HCT116 (cell line): ENCODE data around the gene ANXA4. TPM values are rescaled to one million over a fixed set of nuclear protein-coding genes. Genes with fewer than 3 reads are reported as not detected.

Source experiments
- ATAC-seq: fragments of 200-7000 bp; cut with Tn5 transposase; 2 replicates; pipeline ENCODE4 v1.9.1; 2020; ENCODE audit warnings: mild to moderate bottlenecking, moderate library complexity
- BruUV-seq: library from RNA; stranded (reverse); fragments of 400-500 nt; replicated peaks from 2 replicates; lab custom pipeline; 2021; lab: Mats Ljungman, UMichigan
- CTCF ChIA-PET: fragments of 300-600 bp; sonication (Branson Sonifier 250); formaldehyde crosslinking; loops from one replicate; lab custom pipeline; 2021; ENCODE audit warnings: antibody characterized with exemption; lab: Charles Lee
- POLR2A ChIA-PET: fragments of 300-600, 350-600 bp; sonication (Branson Sonifier 250); formaldehyde crosslinking; loops from one replicate; lab custom pipeline; 2021; ENCODE audit warnings: antibody characterized with exemption; lab: Charles Lee
- RAD21 ChIA-PET, 2 experiments: fragments of 300-600 bp; sonication (Branson Sonifier 250); formaldehyde crosslinking; loops; one replicate each; lab custom pipeline; 2023; ENCODE audit warnings: low total read pairs in 2 of 2; ENCODE audit not compliant: uncharacterized antibody in 2 of 2, unreplicated experiment in 2 of 2, low non-redundant PET in 1 of 2; lab: Charles Lee
- DNase-seq: peaks from one replicate; pipeline ENCODE4 v3.0.0-alpha.2; 2010; ENCODE audit warnings: low read depth, low spot score
- H2AFZ ChIP-seq: fragments of 200-600 bp; shearing (Covaris generic), sonication (generic); 2 replicates; pipeline ENCODE4 v1.6.1; 2017; ENCODE audit warnings: low read depth, mixed run types, mixed read lengths, antibody characterized with exemption, low read length; ENCODE audit not compliant: poor library complexity, severe bottlenecking
- H3K27ac ChIP-seq: 2 replicates; pipeline ENCODE4 v1.5.1; 2012; ENCODE audit warnings: low read depth, low read length
- H3K27me3 ChIP-seq: fragments of 200-600 bp; sonication (generic); 2 replicates; pipeline ENCODE4 v1.6.1; 2016; ENCODE audit warnings: mixed run types, low read length, mixed read lengths; ENCODE audit not compliant: insufficient read depth
- H3K36me3 ChIP-seq, 2 experiments: fragments of 200-500 bp in 1 of 2; fragments of 200-600 bp in 1 of 2; sonication (Bioruptor generic) in 1 of 2; sonication (generic) in 1 of 2; 2 replicates each; pipeline versions ENCODE4 v1.5.1 to v1.6.1; 2014 to 2016; ENCODE audit warnings: low read length in 2 of 2, inconsistent platforms in 1 of 2, mixed read lengths in 1 of 2, mixed run types in 1 of 2; ENCODE audit not compliant: insufficient read depth in 2 of 2, control insufficient read depth in 1 of 2
- H3K4me1 ChIP-seq, 2 experiments: fragments of 200-600 bp in 1 of 2; sonication (generic) in 1 of 2; 2 replicates each; pipeline versions ENCODE4 v1.5.1 to v1.6.1; 2012 to 2017; ENCODE audit warnings: low read length in 2 of 2, inconsistent platforms in 1 of 2, mild to moderate bottlenecking in 1 of 2, mixed read lengths in 1 of 2, mixed run types in 1 of 2, moderate library complexity in 1 of 2; ENCODE audit not compliant: insufficient read depth in 2 of 2, control insufficient read depth in 1 of 2
- H3K4me2 ChIP-seq: fragments of 200-600 bp; sonication (generic); 2 replicates; pipeline ENCODE4 v1.6.1; 2017; ENCODE audit warnings: mixed run types, low read length, mixed read lengths
- H3K4me3 ChIP-seq, 2 experiments: fragments of 200-600 bp in 1 of 2; sonication (generic) in 1 of 2; replicated peaks in 1 of 2; 2 replicates each; pipeline ENCODE4 v1.5.1; 2011 to 2016; ENCODE audit warnings: low read length in 2 of 2, control low read depth in 1 of 2, low read depth in 1 of 2, mild to moderate bottlenecking in 1 of 2, mixed read lengths in 1 of 2, mixed run types in 1 of 2
- H3K79me2 ChIP-seq: fragments of 200-600 bp; sonication (generic); 2 replicates; pipeline ENCODE4 v1.6.1; 2017; ENCODE audit warnings: mild to moderate bottlenecking, mixed run types, low read length, moderate library complexity, mixed read lengths; ENCODE audit not compliant: insufficient read depth
- H3K9ac ChIP-seq: fragments of 200-600 bp; sonication (generic); 2 replicates; pipeline ENCODE4 v1.6.1; 2016; ENCODE audit warnings: low read length, mixed read lengths
- H3K9me2 ChIP-seq: fragments of 200-600 bp; sonication (generic), shearing (Covaris generic); 2 replicates; pipeline ENCODE4 v1.6.1; 2017; ENCODE audit warnings: mixed run types, mild to moderate bottlenecking, moderate library complexity; ENCODE audit not compliant: insufficient read depth
- H3K9me3 ChIP-seq, 2 experiments: fragments of 200-500 bp in 1 of 2; fragments of 200-600 bp in 1 of 2; sonication (Bioruptor generic) in 1 of 2; sonication (generic) in 1 of 2; 2 replicates each; pipeline ENCODE4 v1.6.1; 2014 to 2017; ENCODE audit warnings: low read length in 2 of 2, mixed read lengths in 2 of 2, inconsistent platforms in 1 of 2, low read depth in 1 of 2, mild to moderate bottlenecking in 1 of 2, mixed run types in 1 of 2, moderate library complexity in 1 of 2; ENCODE audit not compliant: control insufficient read depth in 1 of 2, insufficient read depth in 1 of 2
- H4K20me1 ChIP-seq: fragments of 200-600 bp; sonication (generic), shearing (Covaris generic); 2 replicates; pipeline ENCODE4 v1.6.1; 2017; ENCODE audit warnings: mixed run types, mild to moderate bottlenecking, moderate library complexity; ENCODE audit not compliant: insufficient read depth
- CBX3 ChIP-seq: IDR thresholded peaks from 2 replicates; pipeline ENCODE4 v1.6.1; 2012; ENCODE audit warnings: low read depth
- CTCF ChIP-seq, 3 experiments: fragments of 200-600 bp in 1 of 3; sonication (generic) in 1 of 3; IDR thresholded peaks in 2 of 3; conservative IDR thresholded peaks in 1 of 3; 2 replicates each; pipeline ENCODE4 v1.5.1; 2012 to 2017; ENCODE audit warnings: low read depth in 2 of 3, low read length in 2 of 3, antibody characterized with exemption in 1 of 3, borderline replicate concordance in 1 of 3, control low read depth in 1 of 3, mild to moderate bottlenecking in 1 of 3, mixed read lengths in 1 of 3, mixed run types in 1 of 3, moderate library complexity in 1 of 3; ENCODE audit not compliant: insufficient read depth in 1 of 3
- ELF1 ChIP-seq: IDR thresholded peaks from 2 replicates; pipeline ENCODE4 v1.6.1; 2012; ENCODE audit warnings: low read depth, borderline replicate concordance
- EZH2 ChIP-seq: fragments of 200-600 bp; sonication (generic); IDR thresholded peaks from 2 replicates; pipeline ENCODE4 v1.6.1; 2017; ENCODE audit warnings: antibody characterized with exemption, mixed run types
- FOSL1 ChIP-seq: IDR thresholded peaks from 2 replicates; pipeline ENCODE4 v1.6.1; 2012; ENCODE audit warnings: low read depth
- JUND ChIP-seq: IDR thresholded peaks from 2 replicates; pipeline ENCODE4 v1.6.1; 2012
- MAX ChIP-seq: IDR thresholded peaks from 2 replicates; pipeline ENCODE4 v1.6.1; 2012
- POLR2A ChIP-seq: IDR thresholded peaks from 2 replicates; pipeline ENCODE4 v1.7.0; 2011; ENCODE audit warnings: borderline replicate concordance; ENCODE audit not compliant: insufficient read depth, insufficient read length; ENCODE audit errors: extremely low read depth
- RAD21 ChIP-seq: IDR thresholded peaks from 2 replicates; pipeline ENCODE4 v1.6.1; 2012; ENCODE audit warnings: low read depth, mild to moderate bottlenecking
- REST ChIP-seq: IDR thresholded peaks from 2 replicates; pipeline ENCODE4 v1.6.1; 2012; ENCODE audit warnings: low read depth
- SP1 ChIP-seq: IDR thresholded peaks from 2 replicates; pipeline ENCODE4 v1.6.1; 2012; ENCODE audit warnings: low read depth
- SRF ChIP-seq: IDR thresholded peaks from 2 replicates; pipeline ENCODE4 v1.6.1; 2012; ENCODE audit warnings: low read depth
- ZBTB33 ChIP-seq: IDR thresholded peaks from 2 replicates; pipeline ENCODE4 v1.6.1; 2011; ENCODE audit warnings: mild to moderate bottlenecking, low read length, moderate library complexity; ENCODE audit not compliant: insufficient replicate concordance; ENCODE audit errors: extremely low read depth
- intact Hi-C: fragments of 100-400 bp; cut with micrococcal nuclease; formaldehyde crosslinking; loops from 2 replicates; pipeline ENCODE4 v1.10.0; 2022
- total RNA-seq: library from RNA; stranded (reverse); gene quantifications from one replicate; pipeline ENCODE4 v1.2.1, GENCODE V29; 2021; ENCODE audit not compliant: unreplicated experiment

ANXA4 gene
- total RNA-seq, 1 experiment from 2014 or later = 64.6 TPM

GRCh38 chr2:69811591-69811990, 69.7 kb downstream of the ANXA4 start:
- no peak for DNase-seq
- Histone ChIP-seq H4K20me1 (no peaks in the 10 kb centered on the region), H3K9me3 (no peaks in the 10 kb centered on the region), H3K9ac (no peak overlapping the region), H3K79me2 (no peaks in the 10 kb centered on the region), H3K4me3 (no peak overlapping the region), H3K27ac (no peak overlapping the region), H3K9me2 (no peaks in the 10 kb centered on the region), H3K4me1 (peaks cover 0 to under 1% of the 10 kb centered on the region in 2 experiments; a peak in 1 of 4 replicates), H2AFZ (no peak overlapping the region), H3K4me2 (no peak overlapping the region), H3K36me3 (peaks cover 4 to 5% of the 10 kb centered on the region in 2 experiments; a peak in 3 of 4 replicates), H3K27me3 (no peaks in the 10 kb centered on the region)
- ATAC-seq = no peak
- CTCF ChIA-PET = interaction anchor here (8.8 kb wide), 1 partner anchor 87 kb away, joined by 243 read pairs; no protein-coding TSS in a partner anchor
- RAD21 ChIA-PET = no interaction called here
- POLR2A ChIA-PET = no interaction called here
- intact Hi-C loops = no loop called here
- TF ChIP-seq SRF (no peak), JUND (no peak), ELF1 (no peak), ZBTB33 (no peak), CBX3 (no peak), CTCF (IDR thresholded peaks at IDR 0.05 in 2 of 3, conservative IDR thresholded peaks at IDR 0.05 in 1 of 3; ENCODE audit: borderline replicate concordance in 1 of 3, insufficient read depth in 1 of 3, low read depth in 2 of 3, low read length in 2 of 3) (no peak), FOSL1 (no peak), EZH2 (no peak), RAD21 (no peak), POLR2A (no peak), REST (no peak), MAX (no peak), SP1 (no peak)
- BruUV-seq = no TSS peak
